ENCODE data around the gene TAS2R3.

Gene TAS2R3

DNA sequence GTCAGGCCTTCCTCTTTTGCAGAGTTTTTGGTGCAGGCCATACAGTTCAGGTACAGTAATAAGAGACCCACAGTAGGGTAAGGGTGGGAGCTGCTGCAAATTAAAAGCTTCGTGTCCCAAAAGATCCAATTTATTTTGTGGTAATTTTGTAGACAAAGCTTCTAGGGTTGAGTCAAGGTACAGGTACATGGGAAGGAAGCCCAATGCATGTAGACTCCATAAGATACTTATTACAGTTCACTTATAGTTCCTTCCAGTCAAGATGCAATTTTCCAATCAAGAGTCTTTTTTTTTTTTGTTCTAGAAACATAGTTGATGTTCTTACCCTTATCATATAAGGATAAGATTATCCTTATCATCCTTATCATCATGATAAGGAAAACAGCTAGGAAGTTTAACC lies 12.5 kb downstream of the TAS2R3 start, which contains the start of gene TAS2R4:
Gene TAS2R4 (plus strand): TSS at position 301 of the 400 bp plus-strand sequence. CDS start 1,815 bp downstream, outside the sequence.
- DNase-seq (ENCODE audit: low read depth, low spot score), result no peak
- no peak within 1 kb of the TSS for H3K4me3 ChIP-seq (ENCODE audit: low read length)

DNA sequence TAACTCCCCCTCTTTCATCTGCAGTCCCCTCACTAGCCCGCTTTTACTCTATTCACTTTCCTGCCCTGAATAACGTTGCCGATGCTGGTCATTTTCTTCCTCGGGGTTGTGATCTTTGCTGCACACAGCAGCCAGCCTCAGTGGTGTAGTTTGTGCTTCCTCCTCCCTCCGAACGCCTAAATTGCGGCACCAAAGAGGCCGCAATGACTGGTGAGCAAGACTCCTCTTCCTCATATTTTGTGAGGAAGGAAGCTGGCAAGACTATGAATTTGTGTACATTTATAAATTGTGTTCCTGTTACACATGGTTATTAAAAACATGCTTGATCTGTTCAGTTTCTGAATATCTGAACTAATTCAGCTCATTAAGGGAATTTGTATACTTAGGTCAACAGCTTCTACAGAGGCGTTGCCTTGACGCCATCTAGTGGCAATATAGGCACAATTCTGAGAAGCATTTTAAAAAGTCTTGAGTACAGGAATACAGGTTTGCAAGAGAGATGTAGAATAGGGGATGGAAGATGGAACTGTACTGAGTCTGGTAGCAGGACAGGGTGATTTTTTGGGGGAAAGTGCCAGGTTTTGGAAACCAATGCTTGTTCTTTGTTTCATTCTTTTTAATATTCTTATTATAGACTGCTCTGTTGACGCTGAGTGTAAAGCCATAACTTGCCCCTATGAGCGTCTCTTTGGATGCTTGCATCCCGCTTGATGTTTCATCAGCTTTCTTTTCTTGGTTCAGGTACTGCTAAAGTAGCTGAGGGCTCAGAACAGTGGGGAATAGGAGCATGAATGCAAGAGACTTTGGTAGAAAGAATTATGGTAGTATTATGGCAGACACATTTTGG lies 22.0 kb downstream of the TAS2R3 start:
- peak; percentile 51 for DNase-seq (ENCODE audit: low read depth, low spot score)

DNA sequence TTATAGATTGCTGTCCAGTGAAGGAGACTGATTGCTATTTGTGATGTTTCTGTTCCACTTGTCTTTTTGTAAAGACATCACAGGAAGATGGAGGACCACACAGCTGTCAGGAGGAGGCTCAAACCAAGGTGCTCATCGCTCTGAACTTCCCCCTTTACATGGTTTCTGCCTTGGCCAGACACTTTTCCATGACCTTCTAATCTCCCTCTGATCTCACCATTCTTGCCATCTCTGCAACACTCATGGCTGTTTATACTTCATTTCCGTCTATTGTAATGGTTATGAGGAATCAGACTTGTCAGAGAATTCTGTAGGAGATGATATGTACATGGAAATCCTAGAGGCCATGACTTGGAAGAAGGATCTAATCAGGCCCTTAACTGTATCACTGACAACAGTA lies 24.4 kb downstream of the TAS2R3 start:
- no peak overlapping the region for H3K4me3 ChIP-seq (ENCODE audit: low read length)
- DNase-seq (ENCODE audit: low read depth, low spot score), result no peak

More for the DNA sequence above, 22.0 kb downstream of the TAS2R3 start:
- no peak overlapping the region for H3K4me3 ChIP-seq (ENCODE audit: low read length)

DNA sequence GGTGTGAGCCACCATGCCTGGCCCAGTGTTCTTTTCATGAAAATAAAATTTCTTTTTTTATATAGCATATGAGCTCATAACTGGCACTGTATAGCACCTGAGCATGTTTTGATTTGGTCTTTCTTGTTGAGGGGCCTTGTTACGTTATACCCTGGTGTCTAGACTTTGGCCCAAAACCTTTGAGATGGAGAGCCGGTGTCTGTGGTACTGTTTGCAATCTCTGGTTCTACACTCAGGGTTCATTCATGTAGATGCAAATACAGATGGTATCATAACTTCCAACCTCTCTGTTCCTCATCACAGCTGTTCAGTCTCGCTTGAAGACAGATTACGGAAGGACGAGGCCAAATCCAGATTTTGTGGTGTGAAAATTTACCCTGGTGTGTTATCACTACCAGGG lies 26.0 kb downstream of the TAS2R3 start, which contains the start of gene TAS2R5:
Gene TAS2R5 (plus strand): TSS at position 301 of the 400 bp plus-strand sequence. CDS start 145 bp downstream, outside the sequence.
- DNase-seq (ENCODE audit: low read depth, low spot score), result no peak
- no peak within 1 kb of the TSS for H3K4me3 ChIP-seq (ENCODE audit: low read length)

DNA sequence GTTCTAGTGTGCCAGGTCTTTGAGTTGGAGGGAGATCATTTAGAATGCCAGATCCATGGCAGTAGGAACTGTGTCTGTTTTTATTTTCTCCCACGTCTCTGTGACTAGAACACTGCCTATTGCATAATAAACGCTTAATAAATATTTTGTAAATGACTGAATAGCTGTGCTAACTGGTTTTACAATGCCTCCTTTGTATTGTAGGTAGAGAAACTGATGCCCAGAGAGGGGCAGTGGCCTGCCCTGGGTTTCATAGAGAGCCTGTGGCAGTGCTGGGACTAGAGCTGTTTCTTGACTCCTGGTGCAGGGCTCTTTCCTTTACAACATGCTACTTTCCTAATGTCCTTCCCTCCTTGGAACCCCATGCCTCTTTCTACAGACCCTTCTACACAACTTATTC lies 28.6 kb downstream of the TAS2R3 start:
- no peak overlapping the region for H3K4me3 ChIP-seq (ENCODE audit: low read length)
- no peak for DNase-seq (ENCODE audit: low read depth, low spot score)
